NOMO-1 treated with DMSO at 0.1 percent for 48 hours (cell line): ENCODE results near the gene LPAR2.

Experiments used
- DNase-seq: peaks from one replicate; lab custom pipeline; 2025; ENCODE audit not compliant: unreplicated experiment; lab: John Stamatoyannopoulos, UW

LPAR2 gene

GRCh38 chr19:19654441-19654840 is 26.4 kb upstream of the LPAR2 start:
- no peak for DNase-seq

- no peak for DNase-seq
Measured at GRCh38 chr19:19653597-19654147, 25.7 kb upstream of the LPAR2 start.

- no peak for DNase-seq
Measured at GRCh38 chr19:19652482-19653295, 24.7 kb upstream of the LPAR2 start.

- DNase-seq, result no peak
Measured at GRCh38 chr19:19651076-19651475, 23.1 kb upstream of the LPAR2 start.

- DNase-seq, result peak; percentile 3
Measured at GRCh38 chr19:19650331-19650730, 22.3 kb upstream of the LPAR2 start.

- no peak for DNase-seq
Measured at GRCh38 chr19:19649580-19649995, 21.6 kb upstream of the LPAR2 start.

- DNase-seq, result no peak
Measured at GRCh38 chr19:19649155-19649554, 21.1 kb upstream of the LPAR2 start.

GRCh38 chr19:19647037-19647835 is 19.2 kb upstream of the LPAR2 start:
- DNase-seq, result no peak

GRCh38 chr19:19645233-19645870 is 17.3 kb upstream of the LPAR2 start:
- DNase-seq, result no peak

GRCh38 chr19:19644054-19644388 is 16.0 kb upstream of the LPAR2 start:
- DNase-seq, result no peak

GRCh38 chr19:19643158-19644053 is 15.4 kb upstream of the LPAR2 start, which contains the start of gene GMIP:
TSS of gene GMIP (minus strand) at chr19:19643657. CDS start at chr19:19643529, 128 bp downstream.
- DNase-seq, result peak; percentile 61

- peak; percentile 7 for DNase-seq
Measured at GRCh38 chr19:19642506-19643157, 14.6 kb upstream of the LPAR2 start.

GRCh38 chr19:19637523-19638251 is 9.7 kb upstream of the LPAR2 start:
- no peak for DNase-seq

GRCh38 chr19:19637186-19637522 is 9.1 kb upstream of the LPAR2 start:
- no peak for DNase-seq

GRCh38 chr19:19636573-19637185 is 8.7 kb upstream of the LPAR2 start:
- no peak for DNase-seq

- no peak for DNase-seq
Measured at GRCh38 chr19:19635313-19635702, 7.3 kb upstream of the LPAR2 start.

- DNase-seq, result no peak
Measured at GRCh38 chr19:19634516-19635312, 6.7 kb upstream of the LPAR2 start.
